NCI-H460 (cell line): ENCODE data around the gene SYT14. TPM values are rescaled to one million over a fixed set of nuclear protein-coding genes. Genes with fewer than 3 reads are reported as not detected.
"Not testable (repeated sequence)": the region's sequence is repeated elsewhere in the genome, so short reads cannot be mapped to it uniquely, and the experiment has no call there.

ENCODE experiments used
- DNase-seq: peaks from one replicate; pipeline ENCODE4 v3.0.0-alpha.2; 2016; ENCODE audit warnings: low read depth; ENCODE audit errors: extremely low read depth
- total RNA-seq: library from RNA; depleted of rRNA; stranded (reverse); fragments of >200 nt; shearing (Covaris generic); gene quantifications from 2 replicates; pipeline ENCODE4 v1.2.3, GENCODE V29; 2014

Gene SYT14
- total RNA-seq, 1 experiment from 2014 or later = under 0.01 TPM

- DNase-seq = no peak
Measured at GRCh38 chr1:209931141-209931540, 6.9 kb upstream of the SYT14 start.

- DNase-seq = no peak
Measured at GRCh38 chr1:209936125-209936524, 1.9 kb upstream of the SYT14 start.

- no peak for DNase-seq
Measured at GRCh38 chr1:209945377-209945776, 7.4 kb downstream of the SYT14 start.

GRCh38 chr1:209948155-209948554 is 10.1 kb downstream of the SYT14 start:
- DNase-seq = no peak

GRCh38 chr1:209956116-209956515 is 18.1 kb downstream of the SYT14 start:
- DNase-seq = no peak

GRCh38 chr1:209959623-209960022 is 21.6 kb downstream of the SYT14 start:
- DNase-seq = no peak

GRCh38 chr1:209960926-209961325 is 22.9 kb downstream of the SYT14 start:
- DNase-seq = no peak

- DNase-seq = no peak
Measured at GRCh38 chr1:209962388-209962787, 24.4 kb downstream of the SYT14 start.

- no peak for DNase-seq
Measured at GRCh38 chr1:209962856-209963255, 24.8 kb downstream of the SYT14 start.

- DNase-seq = no peak
Measured at GRCh38 chr1:209965996-209966395, 28.0 kb downstream of the SYT14 start.

GRCh38 chr1:209978721-209979120 is 40.7 kb downstream of the SYT14 start:
- DNase-seq = not testable (repeated sequence)

- no peak for DNase-seq
Measured at GRCh38 chr1:209983953-209984352, 45.9 kb downstream of the SYT14 start.

- no peak for DNase-seq
Measured at GRCh38 chr1:209985002-209985401, 47.0 kb downstream of the SYT14 start.

GRCh38 chr1:209988706-209989105 is 50.7 kb downstream of the SYT14 start:
- no peak for DNase-seq

GRCh38 chr1:209989525-209989924 is 51.5 kb downstream of the SYT14 start:
- peak; percentile 32 for DNase-seq

GRCh38 chr1:209993061-209993830 is 55.2 kb downstream of the SYT14 start:
- no peak for DNase-seq

- DNase-seq = no peak
Measured at GRCh38 chr1:209996348-209996747, 58.3 kb downstream of the SYT14 start.

- DNase-seq = no peak
Measured at GRCh38 chr1:209999005-209999404, 61.0 kb downstream of the SYT14 start.

GRCh38 chr1:210001751-210002150 is 63.7 kb downstream of the SYT14 start:
- DNase-seq = no peak

- no peak for DNase-seq
Measured at GRCh38 chr1:210003501-210003900, 65.5 kb downstream of the SYT14 start.

- DNase-seq = no peak
Measured at GRCh38 chr1:210010161-210010560, 72.1 kb downstream of the SYT14 start.

- DNase-seq = no peak
Measured at GRCh38 chr1:210021145-210021860, 83.3 kb downstream of the SYT14 start.
